HG02763 (cell line): Measurements from ENCODE around the gene HIPK4.
"Not testable (repeated sequence)": the region's sequence is repeated elsewhere in the genome, so short reads cannot be mapped to it uniquely, and the experiment has no call there.

Experiments
- ATAC-seq: cut with Tn5 transposase; IDR thresholded peaks from one replicate; pipeline ENCODE4 v1.9.1; 2021; ENCODE audit warnings: mild to moderate bottlenecking, moderate library complexity; ENCODE audit not compliant: unreplicated experiment

Gene HIPK4, protein sequence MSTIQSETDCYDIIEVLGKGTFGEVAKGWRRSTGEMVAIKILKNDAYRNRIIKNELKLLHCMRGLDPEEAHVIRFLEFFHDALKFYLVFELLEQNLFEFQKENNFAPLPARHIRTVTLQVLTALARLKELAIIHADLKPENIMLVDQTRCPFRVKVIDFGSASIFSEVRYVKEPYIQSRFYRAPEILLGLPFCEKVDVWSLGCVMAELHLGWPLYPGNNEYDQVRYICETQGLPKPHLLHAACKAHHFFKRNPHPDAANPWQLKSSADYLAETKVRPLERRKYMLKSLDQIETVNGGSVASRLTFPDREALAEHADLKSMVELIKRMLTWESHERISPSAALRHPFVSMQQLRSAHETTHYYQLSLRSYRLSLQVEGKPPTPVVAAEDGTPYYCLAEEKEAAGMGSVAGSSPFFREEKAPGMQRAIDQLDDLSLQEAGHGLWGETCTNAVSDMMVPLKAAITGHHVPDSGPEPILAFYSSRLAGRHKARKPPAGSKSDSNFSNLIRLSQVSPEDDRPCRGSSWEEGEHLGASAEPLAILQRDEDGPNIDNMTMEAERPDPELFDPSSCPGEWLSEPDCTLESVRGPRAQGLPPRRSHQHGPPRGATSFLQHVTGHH

DNA sequence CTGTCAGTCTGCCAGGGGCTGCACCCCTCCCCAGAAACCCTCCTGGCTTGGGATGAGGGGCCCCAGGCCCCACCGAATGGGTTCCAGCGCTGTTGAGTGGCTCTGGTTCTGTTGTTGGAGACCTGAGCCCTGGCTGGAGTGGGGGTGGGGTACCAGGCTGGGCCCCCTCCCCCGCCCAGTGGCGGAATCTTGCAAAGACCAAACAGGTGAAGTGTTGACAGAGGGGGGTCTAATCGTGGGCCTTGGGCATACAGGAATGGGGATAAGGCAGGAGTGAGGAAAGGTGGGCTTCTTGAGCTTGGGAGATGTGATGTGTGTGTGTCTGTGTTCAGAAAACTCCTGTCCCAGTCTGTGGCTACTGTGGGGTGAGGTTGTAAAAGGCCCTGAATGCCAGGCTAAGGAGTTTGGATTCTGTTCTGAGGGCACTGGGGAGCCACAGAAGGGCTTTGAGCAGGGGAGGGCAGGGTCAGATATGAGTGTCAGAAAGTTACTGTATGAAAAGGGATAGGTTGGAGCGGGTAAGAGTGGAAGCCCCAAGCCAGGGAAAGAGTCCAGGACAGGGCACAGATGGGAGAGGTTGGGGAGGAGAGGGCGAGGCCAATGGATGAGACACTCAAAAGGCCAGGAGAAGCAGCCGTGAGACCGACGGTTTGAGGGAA is at the start of gene HIPK4:
Gene HIPK4, minus strand, starts transcription at position 98 of the 659 bp plus-strand sequence. CDS start 279 bp downstream, outside the sequence.
- ATAC-seq: no peak

DNA sequence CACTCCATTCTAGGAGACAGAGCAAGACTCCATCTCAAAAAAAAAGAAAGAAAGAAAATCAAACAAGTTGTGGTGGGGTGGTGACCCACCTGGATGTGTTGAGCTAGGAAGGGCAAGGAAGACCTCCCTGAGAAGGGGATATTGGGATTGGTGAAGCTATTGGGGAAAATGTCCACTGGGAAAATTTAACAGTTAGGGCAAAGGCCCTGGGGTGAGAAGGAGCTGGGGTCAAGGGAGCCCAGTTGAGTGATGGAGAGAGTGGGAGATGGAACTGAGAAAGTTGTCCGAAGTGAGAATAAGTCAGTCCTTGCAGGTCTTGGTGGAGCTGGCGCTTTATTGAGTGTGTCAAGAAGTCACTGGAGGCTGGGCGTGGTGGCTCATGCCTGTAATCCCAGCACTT is 48.3 kb upstream of the HIPK4 start:
- no peak for ATAC-seq

DNA sequence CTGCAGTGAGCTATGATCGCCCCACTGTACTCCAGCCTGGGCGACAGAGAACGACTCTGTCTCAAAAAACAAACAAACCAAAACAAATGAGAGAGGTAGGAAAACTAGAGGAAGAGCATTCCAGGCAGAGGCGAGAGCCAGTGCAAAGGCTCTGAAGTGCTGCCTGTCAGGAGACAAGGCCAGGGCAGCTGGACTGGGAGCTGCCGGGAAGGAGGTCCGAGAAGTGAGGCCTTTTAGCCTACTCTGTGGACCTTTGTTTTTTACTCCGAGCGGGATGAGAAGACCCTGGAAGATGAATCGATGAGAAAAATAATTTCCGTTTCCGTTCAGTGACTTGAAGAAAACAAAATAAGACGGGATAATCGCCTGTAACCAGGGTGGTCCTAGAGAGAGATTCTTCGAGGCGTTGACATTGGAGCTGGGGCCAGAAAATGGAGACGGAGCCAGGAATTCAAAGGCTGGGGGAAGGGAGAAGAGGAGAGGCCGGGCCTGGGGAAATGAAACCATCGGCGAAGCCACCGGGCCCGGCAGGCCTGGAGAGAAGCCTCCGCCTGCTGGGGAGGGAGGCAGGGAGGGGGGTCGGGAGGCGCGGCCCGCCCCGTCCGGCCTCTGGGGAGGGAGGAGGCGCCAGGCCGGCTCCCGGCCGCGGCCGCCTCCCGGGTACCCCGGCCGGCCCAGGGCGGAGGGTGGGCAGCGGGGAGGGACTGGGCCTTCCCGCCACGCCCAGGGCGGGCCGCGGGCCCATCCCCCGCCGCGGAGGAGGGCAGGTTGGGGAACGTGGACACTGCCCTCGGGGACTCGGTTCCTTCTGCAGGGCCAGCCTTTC is 43.6 kb upstream of the HIPK4 start:
- no peak for ATAC-seq

DNA sequence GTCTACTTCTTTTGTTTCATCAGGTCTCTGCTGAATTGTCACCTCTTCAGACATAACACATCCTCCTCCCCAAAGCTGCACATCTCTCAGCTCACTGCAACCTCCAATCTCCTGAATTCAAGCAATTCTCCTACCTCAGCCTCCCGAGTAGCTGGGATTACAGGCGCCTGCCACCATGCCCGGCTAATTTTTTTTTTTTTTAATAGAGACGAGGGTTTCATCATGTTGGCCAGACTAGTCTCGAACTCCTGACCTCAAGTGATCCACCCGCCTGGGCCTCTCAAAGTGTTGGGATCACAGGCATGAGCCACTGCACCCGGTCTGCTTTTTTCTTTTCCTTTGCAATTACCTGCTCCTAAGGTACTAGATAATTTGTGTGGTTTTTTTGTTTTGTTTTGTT is 42.8 kb upstream of the HIPK4 start:
- not testable (repeated sequence) for ATAC-seq

DNA sequence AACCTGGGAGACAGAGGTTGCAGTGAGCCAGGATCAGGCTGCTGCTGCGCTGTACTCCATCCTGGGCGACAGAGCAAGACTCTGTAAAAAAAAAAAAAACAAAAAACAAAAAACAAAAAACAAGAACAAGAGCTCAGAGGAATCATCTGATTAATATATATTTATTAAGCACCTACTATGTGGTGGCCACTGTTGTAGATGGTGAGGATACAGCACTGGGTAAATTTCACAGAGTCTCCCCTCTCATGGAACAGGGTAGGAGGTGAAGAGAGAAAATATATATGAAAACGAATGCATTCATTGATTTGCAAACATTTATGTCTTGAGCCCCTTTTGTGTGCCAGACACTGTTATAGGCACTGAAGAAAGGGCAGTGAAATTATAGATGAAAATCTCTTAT is 41.7 kb upstream of the HIPK4 start:
- no peak for ATAC-seq

DNA sequence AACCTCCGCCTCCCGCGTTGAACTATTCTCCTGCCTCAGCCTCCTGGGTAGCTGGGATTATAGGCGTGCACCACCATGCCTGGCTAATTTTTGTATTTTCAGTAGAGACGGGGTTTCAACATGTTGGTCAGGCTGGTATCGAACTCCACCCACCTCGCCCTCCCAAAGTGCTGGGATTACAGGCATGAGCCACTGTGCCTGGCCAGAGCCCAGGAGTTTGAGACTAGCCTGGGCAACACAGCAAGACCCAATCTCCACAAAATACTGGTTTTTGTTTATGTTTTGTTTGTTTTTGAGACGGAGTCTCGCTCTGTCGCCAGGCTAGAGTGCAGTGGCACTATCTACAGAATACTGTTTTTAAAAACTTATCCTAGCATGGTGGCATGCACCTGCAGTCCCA is 40.3 kb upstream of the HIPK4 start:
- not testable (repeated sequence) for ATAC-seq

DNA sequence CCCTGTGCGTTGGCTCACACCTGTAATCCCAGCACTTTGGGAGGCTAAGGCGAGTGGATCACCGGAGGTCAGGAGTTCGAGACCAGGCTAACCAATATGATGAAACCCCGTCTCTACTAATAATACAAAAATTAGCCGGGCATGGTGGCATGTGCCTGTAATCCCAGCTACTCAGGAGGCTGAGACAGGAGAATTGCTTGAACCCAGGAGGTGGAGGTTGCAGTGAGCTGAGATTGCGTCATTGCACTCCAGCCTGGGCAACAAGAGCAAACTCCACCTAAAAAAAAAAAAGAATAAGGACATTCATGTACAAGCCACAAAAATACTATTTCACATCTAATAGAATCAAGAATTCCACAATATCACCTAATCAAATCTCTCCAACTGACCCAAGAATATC is 38.2 kb upstream of the HIPK4 start:
- not testable (repeated sequence) for ATAC-seq

DNA sequence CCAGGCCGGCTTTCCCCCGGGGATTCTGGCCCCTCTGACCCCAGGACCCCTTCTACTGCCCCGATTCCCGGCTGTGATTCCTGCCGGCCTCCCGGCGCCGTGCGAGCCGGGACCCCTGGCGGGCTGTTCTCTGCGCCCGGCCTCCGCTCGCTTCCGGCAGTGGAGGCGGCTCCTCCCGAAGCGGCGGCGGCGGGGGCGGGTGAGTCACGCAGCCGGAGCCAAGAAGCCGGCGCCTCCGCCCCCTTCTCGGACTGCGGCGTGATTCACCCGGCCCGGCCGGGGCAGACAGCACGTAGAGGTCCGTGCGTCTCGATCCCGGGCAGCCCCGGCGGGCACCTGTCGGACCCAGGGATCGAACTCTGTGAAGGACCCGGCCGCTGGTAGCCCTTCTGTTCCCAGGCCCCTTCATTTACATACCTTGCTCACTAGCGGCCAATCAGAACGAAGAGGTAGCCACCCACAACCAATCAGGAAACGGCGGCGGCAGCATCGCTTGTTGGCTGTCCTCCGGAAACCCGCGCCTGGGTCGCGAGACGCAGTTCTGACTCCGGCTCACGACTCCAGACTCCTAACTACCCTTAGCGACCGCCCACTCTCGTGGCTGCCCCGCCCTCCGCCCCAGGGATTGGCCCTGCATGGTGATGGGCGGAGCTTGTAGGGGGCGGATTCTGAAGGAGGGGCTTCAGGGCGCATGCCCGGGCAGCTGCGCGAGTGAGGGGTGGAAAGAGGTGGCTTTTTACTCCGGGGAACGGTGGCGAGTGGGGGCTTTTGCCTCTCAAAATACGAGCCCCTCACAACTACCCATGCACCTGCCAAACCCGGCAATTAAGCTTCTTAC is 35.7 kb upstream of the HIPK4 start, which contains the start of gene SERTAD1:
Gene SERTAD1, minus strand, starts transcription at position 543 of the 838 bp plus-strand sequence. CDS start 2,446 bp downstream, outside the sequence.
- ATAC-seq: peak; percentile 86

DNA sequence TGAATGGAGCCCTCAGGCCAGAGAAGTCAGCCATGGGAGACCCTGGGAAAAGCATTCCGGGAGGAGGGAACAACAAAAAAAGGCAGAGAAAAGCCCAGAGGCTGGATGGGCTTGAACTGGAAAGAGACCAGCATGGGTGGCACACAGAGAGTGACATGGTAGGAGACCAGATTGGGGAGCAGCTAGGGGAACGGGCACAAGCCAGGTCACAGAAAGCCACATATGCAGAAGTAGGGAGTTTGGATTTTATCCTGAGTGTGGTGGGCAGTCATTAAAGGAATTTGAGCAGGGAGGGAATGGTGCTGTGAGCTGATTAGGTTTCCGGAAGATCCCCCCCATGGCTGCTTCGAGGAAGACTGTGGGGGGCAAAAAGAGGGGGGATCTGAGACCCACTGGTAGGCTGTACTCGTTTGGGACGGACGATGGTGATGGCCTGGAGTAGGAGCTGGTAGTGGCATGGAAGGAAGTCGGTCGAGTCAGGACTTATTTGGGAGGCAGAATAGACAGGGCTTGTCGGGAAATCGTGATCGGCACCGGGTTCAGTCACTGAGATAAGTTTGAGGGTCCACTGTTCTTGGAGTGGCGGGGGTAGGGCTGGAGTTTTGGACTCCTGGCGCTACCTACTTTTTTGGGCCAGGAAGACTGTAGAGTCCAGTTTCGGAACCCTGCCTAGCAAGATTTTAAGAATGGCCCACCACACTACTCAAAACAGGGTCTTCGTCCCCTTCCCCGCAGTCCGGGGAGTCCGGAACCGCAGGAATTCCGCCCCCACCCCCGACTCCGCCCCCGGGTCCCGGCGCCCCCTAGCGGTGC is 34.9 kb upstream of the HIPK4 start:
- no peak for ATAC-seq

DNA sequence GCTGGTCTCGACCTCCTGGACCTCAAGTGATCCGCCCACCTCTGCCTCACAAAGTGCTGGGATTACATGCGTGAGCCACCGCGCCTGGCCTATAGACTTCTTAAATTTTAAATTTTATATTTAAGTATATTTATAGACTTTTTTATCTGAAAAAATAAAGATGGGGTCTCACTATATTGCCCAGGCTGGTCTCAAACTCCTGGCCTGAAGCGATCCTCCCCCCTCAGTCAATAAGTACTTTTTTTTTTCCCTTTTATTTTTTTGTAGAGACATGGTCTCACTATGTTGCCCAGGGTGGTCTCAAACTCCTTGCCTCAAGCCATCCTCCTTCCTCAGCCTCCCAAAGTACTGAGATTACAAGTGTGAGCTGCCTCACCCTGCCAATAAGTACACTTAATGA is 34.0 kb upstream of the HIPK4 start:
- ATAC-seq: no peak

DNA sequence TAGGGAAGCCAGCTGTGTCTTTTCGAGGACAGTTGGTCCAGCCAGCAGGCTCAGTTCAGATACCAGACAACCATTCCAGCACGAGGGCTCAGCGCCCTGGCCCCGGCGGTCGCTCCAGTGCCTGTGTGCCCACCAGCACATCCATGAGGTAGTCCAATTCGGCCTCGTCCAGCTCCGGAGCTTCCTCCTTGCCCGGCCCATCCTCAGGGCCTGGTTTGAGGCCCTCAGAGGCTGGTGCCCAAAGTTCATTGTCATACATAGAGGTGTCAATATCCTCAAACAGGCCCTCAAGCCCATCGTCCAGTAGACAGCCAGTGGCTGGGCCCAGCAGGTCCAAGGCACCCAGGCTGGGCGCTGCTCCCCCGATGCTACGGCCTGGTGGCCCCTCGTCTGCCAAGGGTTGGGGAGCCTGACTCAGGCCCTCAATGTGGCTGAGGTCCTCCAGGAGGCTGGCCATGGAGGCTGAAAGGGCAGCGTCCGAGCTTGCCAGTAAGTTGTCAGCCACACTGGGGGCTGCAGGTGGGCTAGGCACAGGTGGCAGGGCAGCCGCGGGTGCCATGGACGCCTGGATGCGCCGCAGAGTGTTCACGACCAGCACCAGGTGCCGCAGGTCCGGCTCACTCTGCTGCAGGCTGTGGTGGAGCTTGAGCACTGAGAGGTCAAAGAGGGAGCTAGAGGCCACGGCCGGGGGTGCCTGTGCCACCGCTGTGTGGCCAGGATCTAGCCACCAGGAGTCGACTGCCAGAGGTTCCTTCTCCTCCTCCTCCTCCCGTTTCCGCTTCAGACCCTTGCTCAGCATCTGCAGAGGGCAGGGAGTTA is 33.0 kb upstream of the HIPK4 start:
- no peak for ATAC-seq

DNA sequence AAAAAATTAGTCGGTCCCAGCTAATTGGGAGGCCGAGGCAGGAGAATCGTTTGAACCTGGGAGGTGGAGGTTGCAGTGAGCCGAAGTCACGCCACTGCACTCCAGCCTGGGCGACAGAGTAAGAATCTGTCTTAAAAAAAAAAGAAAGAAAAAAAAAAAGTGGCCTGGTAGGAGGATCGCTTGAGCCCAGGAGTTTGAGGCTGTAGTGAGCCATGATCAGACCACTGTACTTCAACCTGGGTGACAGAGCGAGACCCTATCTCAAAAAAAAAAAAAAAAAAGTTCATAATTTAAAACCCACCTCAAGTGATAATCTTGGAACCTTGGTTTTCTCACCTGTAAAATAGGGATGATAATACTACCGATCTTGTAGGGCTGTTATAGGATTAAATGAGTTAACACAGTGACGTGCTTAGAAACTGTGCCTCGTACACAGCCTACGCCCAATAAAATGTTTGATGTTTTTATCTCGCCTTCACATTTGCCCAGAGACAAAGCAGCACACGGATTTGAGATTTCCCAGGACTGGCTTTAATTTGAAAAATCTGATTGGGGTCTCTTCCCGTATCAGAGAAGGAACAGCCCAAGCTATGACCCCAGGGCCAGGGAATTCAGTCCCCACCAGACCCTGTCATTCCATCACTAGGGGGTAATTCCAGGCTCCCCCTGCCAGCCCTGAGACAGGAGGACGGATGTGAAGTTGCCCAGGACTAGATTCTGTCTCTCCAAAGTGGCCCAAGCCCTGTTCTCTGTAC is 32.2 kb upstream of the HIPK4 start:
- ATAC-seq: no peak

DNA sequence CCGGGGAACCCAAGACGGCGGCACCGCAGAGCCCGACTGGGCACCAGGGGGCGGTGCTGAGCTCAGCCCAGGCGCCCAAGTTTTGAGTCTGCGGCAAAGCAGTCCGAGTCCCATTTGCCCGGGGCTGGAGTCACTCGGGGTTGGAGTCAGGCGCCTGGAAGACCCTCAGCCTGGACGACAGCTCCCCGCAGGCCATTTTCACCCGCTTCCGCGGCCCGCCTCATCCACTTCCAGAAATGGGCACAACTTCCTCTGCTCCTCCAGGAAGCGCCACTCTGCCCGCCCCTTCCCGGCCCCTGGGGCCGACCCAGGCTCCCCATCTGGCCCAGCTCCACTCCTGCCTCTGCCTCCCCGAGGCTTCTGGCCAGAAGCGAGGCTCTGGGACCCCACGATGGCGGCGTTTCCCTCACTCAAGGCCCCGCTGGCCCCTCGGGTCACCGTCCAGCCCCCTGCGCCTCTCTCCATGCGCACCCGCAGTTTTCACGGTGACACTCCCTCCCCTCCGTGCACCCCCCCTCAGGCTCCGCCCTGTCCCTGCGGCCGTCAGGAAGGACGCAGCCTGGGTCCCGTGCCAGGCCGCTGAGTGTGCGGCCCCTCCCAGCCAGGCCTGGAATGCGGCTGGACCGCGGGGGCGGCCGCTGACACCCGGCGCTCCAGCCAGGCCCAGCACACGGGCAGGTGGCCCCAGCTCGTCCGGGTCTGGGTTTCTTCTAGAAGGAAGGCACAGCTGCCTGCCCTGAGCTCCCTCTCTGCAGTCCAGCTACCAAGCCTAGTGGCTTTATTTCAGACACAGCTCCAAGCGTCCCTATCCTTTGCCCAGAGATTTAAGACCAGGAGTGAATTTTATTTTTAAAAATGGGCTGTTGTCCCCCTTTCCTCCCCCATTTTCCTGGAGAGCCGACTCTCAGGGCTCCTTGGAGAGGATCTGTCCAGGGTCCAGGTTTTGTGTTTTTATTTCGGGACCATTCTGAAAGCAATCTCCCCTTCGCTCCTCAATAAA is 31.1 kb upstream of the HIPK4 start:
- peak; percentile 34 for ATAC-seq

DNA sequence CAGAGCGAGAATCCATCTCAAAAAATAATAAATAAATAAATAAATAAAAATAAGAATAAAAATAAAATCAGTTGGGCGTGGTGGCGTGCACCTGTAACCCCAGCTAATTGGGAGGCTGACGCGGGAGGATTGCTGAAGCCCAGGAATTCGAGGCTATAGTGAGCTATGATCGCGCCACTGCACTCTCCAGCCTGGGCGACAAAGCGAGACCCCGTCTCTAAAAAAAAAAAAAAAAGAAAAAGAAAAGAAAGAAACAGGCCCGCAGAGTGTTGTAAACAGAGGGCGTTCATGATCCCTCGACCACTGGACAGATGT is 30.4 kb upstream of the HIPK4 start:
- ATAC-seq: no peak

DNA sequence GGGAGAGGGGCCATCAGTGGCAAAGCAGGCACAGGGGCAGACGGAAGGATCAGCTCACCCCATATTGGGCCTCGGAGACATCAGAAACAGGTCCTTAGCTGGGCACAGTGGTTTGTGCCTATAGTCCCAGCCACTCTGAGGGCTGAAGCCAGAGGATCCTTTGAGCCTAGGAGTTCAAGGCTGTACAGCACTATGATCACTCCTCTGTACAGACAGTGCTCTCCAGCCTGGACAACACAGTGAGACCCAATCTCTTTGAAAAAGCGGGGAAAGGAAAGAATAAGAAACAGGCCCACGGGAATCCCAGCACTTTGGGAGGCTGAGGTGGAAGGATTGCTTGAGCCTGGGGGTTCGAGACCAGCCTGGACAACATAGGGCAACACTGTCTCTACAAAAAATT is 29.8 kb upstream of the HIPK4 start:
- ATAC-seq: no peak

DNA sequence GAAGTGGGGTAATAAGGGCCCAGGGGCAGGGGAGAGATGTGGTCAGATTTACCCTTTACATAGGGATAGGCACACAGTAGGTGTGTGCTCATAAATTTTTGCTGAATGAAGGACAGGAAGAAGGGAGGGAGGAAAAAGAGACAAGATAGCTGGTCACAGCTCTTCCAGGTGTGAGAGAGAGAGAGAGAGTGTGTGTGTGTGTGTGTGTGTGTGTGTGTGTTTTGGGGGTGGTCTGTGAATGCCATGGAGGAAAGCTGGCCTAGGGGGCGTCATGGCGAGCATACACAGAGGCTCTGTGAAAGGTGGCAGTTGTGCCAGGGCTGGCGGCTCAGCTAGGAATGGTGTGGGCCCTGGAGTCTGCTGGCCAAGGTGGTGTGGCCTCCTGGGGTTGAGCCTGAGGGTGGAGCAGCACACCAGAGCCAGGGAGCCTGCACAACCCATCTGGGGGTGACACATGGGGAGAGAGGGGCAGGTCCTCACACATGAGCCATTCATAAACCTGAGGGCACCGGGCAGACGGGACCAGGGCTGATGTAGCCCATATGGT is 29.2 kb upstream of the HIPK4 start:
- ATAC-seq: no peak
